ENCODE results near the gene CACNA1H. TPM values are rescaled to one million over a fixed set of nuclear protein-coding genes. Genes with fewer than 3 reads are reported as not detected.

CACNA1H gene
- polyA plus RNA-seq, 1 donor = 9.8 TPM

- no peaks in the 10 kb centered on the region for H3K36me3 ChIP-seq (ENCODE audit: control insufficient read depth, insufficient read depth, low read length)
- no peaks in the 10 kb centered on the region for H3K4me1 ChIP-seq (ENCODE audit: control insufficient read depth, insufficient read depth, low read length)
- H3K27ac ChIP-seq (ENCODE audit: low read length) = no peak overlapping the region
- DNase-seq = no peak
- no peak overlapping the region for H3K4me3 ChIP-seq (ENCODE audit: low read length)
- no CpG with 5 or more reads among the region's 38 CpGs for WGBS (ENCODE audit: insufficient coverage, low lambda C conversion rate)
- no peaks in the 10 kb centered on the region for H3K9me3 ChIP-seq (ENCODE audit: control insufficient read depth, low read depth, low read length)
- H3K27me3 ChIP-seq (ENCODE audit: control insufficient read depth, insufficient read depth, low read length) = no peaks in the 10 kb centered on the region
Observed at GRCh38 chr16:1174477-1175357, 21.8 kb downstream of the CACNA1H start.

GRCh38 chr16:1175566-1176279 is 22.8 kb downstream of the CACNA1H start:
- Histone ChIP-seq H3K4me3 (ENCODE audit: low read length) (no peak overlapping the region), H3K4me1 (ENCODE audit: control insufficient read depth, insufficient read depth, low read length) (no peaks in the 10 kb centered on the region), H3K27me3 (ENCODE audit: control insufficient read depth, insufficient read depth, low read length) (no peaks in the 10 kb centered on the region), H3K36me3 (ENCODE audit: control insufficient read depth, insufficient read depth, low read length) (no peaks in the 10 kb centered on the region), H3K9me3 (ENCODE audit: control insufficient read depth, low read depth, low read length) (no peaks in the 10 kb centered on the region), H3K27ac (ENCODE audit: low read length) (no peak overlapping the region)
- WGBS (ENCODE audit: insufficient coverage, low lambda C conversion rate) = no CpG with 5 or more reads among the region's 29 CpGs
- DNase-seq = no peak

- no CpG with 5 or more reads among the region's 24 CpGs for WGBS (ENCODE audit: insufficient coverage, low lambda C conversion rate)
- Histone ChIP-seq H3K36me3 (ENCODE audit: control insufficient read depth, insufficient read depth, low read length) (no peaks in the 10 kb centered on the region), H3K27ac (ENCODE audit: low read length) (no peak overlapping the region), H3K27me3 (ENCODE audit: control insufficient read depth, insufficient read depth, low read length) (no peaks in the 10 kb centered on the region), H3K4me3 (ENCODE audit: low read length) (no peak overlapping the region), H3K4me1 (ENCODE audit: control insufficient read depth, insufficient read depth, low read length) (no peaks in the 10 kb centered on the region), H3K9me3 (ENCODE audit: control insufficient read depth, low read depth, low read length) (no peaks in the 10 kb centered on the region)
- DNase-seq = no peak
Observed at GRCh38 chr16:1176280-1176897, 23.5 kb downstream of the CACNA1H start.

GRCh38 chr16:1177053-1177452 is 24.1 kb downstream of the CACNA1H start:
- Histone ChIP-seq H3K27ac (ENCODE audit: low read length) (no peak overlapping the region), H3K27me3 (ENCODE audit: control insufficient read depth, insufficient read depth, low read length) (no peaks in the 10 kb centered on the region)
- no CpG with 5 or more reads among the region's 19 CpGs for WGBS (ENCODE audit: insufficient coverage, low lambda C conversion rate)

GRCh38 chr16:1177750-1178149 is 24.8 kb downstream of the CACNA1H start:
- Histone ChIP-seq H3K36me3 (ENCODE audit: control insufficient read depth, insufficient read depth, low read length) (no peaks in the 10 kb centered on the region), H3K27me3 (ENCODE audit: control insufficient read depth, insufficient read depth, low read length) (no peaks in the 10 kb centered on the region), H3K4me1 (ENCODE audit: control insufficient read depth, insufficient read depth, low read length) (no peaks in the 10 kb centered on the region), H3K27ac (ENCODE audit: low read length) (no peak overlapping the region), H3K9me3 (ENCODE audit: control insufficient read depth, low read depth, low read length) (no peaks in the 10 kb centered on the region), H3K4me3 (ENCODE audit: low read length) (no peak overlapping the region)
- WGBS (ENCODE audit: insufficient coverage, low lambda C conversion rate) = no CpG with 5 or more reads among the region's 13 CpGs
- no peak for DNase-seq

More at GRCh38 chr16:1177053-1177452, 24.1 kb downstream of the CACNA1H start:
- DNase-seq = no peak
- no peaks in the 10 kb centered on the region for H3K36me3 ChIP-seq (ENCODE audit: control insufficient read depth, insufficient read depth, low read length)
- no peaks in the 10 kb centered on the region for H3K9me3 ChIP-seq (ENCODE audit: control insufficient read depth, low read depth, low read length)
- H3K4me1 ChIP-seq (ENCODE audit: control insufficient read depth, insufficient read depth, low read length) = no peaks in the 10 kb centered on the region
- H3K4me3 ChIP-seq (ENCODE audit: low read length) = no peak overlapping the region

GRCh38 chr16:1178295-1178910 is 25.5 kb downstream of the CACNA1H start:
- Histone ChIP-seq H3K36me3 (ENCODE audit: control insufficient read depth, insufficient read depth, low read length) (no peaks in the 10 kb centered on the region), H3K27me3 (ENCODE audit: control insufficient read depth, insufficient read depth, low read length) (no peaks in the 10 kb centered on the region), H3K4me1 (ENCODE audit: control insufficient read depth, insufficient read depth, low read length) (no peaks in the 10 kb centered on the region), H3K4me3 (ENCODE audit: low read length) (no peak overlapping the region), H3K27ac (ENCODE audit: low read length) (no peak overlapping the region), H3K9me3 (ENCODE audit: control insufficient read depth, low read depth, low read length) (peaks cover 5% of the 10 kb centered on the region)
- no peak for DNase-seq
- 60% methylated on average over 1 of the region's 21 CpGs for WGBS (ENCODE audit: insufficient coverage, low lambda C conversion rate)

- no peak for DNase-seq
- Histone ChIP-seq H3K27ac (ENCODE audit: low read length) (no peak overlapping the region), H3K36me3 (ENCODE audit: control insufficient read depth, insufficient read depth, low read length) (no peaks in the 10 kb centered on the region), H3K9me3 (ENCODE audit: control insufficient read depth, low read depth, low read length) (peaks cover 6% of the 10 kb centered on the region), H3K27me3 (ENCODE audit: control insufficient read depth, insufficient read depth, low read length) (no peaks in the 10 kb centered on the region), H3K4me1 (ENCODE audit: control insufficient read depth, insufficient read depth, low read length) (no peaks in the 10 kb centered on the region), H3K4me3 (ENCODE audit: low read length) (no peak overlapping the region)
- no CpG with 5 or more reads among the region's 38 CpGs for WGBS (ENCODE audit: insufficient coverage, low lambda C conversion rate)
Observed at GRCh38 chr16:1180549-1181403, 27.9 kb downstream of the CACNA1H start.

GRCh38 chr16:1181404-1182315 is 28.8 kb downstream of the CACNA1H start:
- peaks cover 11% of the 10 kb centered on the region for H3K9me3 ChIP-seq (ENCODE audit: control insufficient read depth, low read depth, low read length)
- H3K36me3 ChIP-seq (ENCODE audit: control insufficient read depth, insufficient read depth, low read length) = no peaks in the 10 kb centered on the region
- H3K27ac ChIP-seq (ENCODE audit: low read length) = no peak overlapping the region
- no peaks in the 10 kb centered on the region for H3K27me3 ChIP-seq (ENCODE audit: control insufficient read depth, insufficient read depth, low read length)
- no peaks in the 10 kb centered on the region for H3K4me1 ChIP-seq (ENCODE audit: control insufficient read depth, insufficient read depth, low read length)
- H3K4me3 ChIP-seq (ENCODE audit: low read length) = no peak overlapping the region
- no peak for DNase-seq
- 80% methylated on average over 1 of the region's 39 CpGs for WGBS (ENCODE audit: insufficient coverage, low lambda C conversion rate)

- DNase-seq = no peak
- Histone ChIP-seq H3K4me1 (ENCODE audit: control insufficient read depth, insufficient read depth, low read length) (no peaks in the 10 kb centered on the region), H3K27me3 (ENCODE audit: control insufficient read depth, insufficient read depth, low read length) (no peaks in the 10 kb centered on the region), H3K4me3 (ENCODE audit: low read length) (no peak overlapping the region), H3K9me3 (ENCODE audit: control insufficient read depth, low read depth, low read length) (peaks cover 14% of the 10 kb centered on the region), H3K27ac (ENCODE audit: low read length) (no peak overlapping the region), H3K36me3 (ENCODE audit: control insufficient read depth, insufficient read depth, low read length) (no peaks in the 10 kb centered on the region)
- no CpG with 5 or more reads among the region's 19 CpGs for WGBS (ENCODE audit: insufficient coverage, low lambda C conversion rate)
Observed at GRCh38 chr16:1182316-1182671, 29.4 kb downstream of the CACNA1H start.
